Endothelial cell of umbilical vein (primary cell): ENCODE results near the gene TNFAIP8L1. TPM values are rescaled to one million over a fixed set of nuclear protein-coding genes. Genes with fewer than 3 reads are reported as not detected.

Source experiments
- BruUV-seq: library from RNA; stranded (reverse); fragments of 400-500 nt; replicated peaks from 2 replicates; lab custom pipeline; 2021; lab: Mats Ljungman, UMichigan
- CTCF ChIA-PET: fragments of 300-600, 350-600 bp; sonication (Branson Sonifier 250); formaldehyde crosslinking; loops from one replicate; lab custom pipeline; 2021; ENCODE audit warnings: antibody characterized with exemption, inconsistent platforms; lab: Charles Lee
- POLR2A ChIA-PET: fragments of 300-600, 350-600 bp; sonication (Branson Sonifier 250); formaldehyde crosslinking; loops from one replicate; lab custom pipeline; 2021; ENCODE audit warnings: antibody characterized with exemption, inconsistent platforms; lab: Charles Lee
- DNase-seq: peaks from one replicate; pipeline ENCODE4 v3.0.0-alpha.2; 2011; ENCODE audit warnings: low read depth, low spot score
- FAIRE-seq: peaks from 2 replicates; lab custom pipeline; 2011; peaks lifted over from hg19 to GRCh38; lab: Jason Lieb, UNC
- H2AFZ ChIP-seq: 2 replicates; pipeline ENCODE4 v1.6.0; 2012; ENCODE audit warnings: low read depth, low read length, control low read depth, inconsistent platforms
- H3K27ac ChIP-seq: 2 replicates; pipeline ENCODE4 v1.5.1; 2011; ENCODE audit warnings: low read depth, mild to moderate bottlenecking, control low read depth, low read length, moderate library complexity; ENCODE audit not compliant: insufficient read depth
- H3K27me3 ChIP-seq, 2 experiments: 2 replicates each; pipeline versions ENCODE4 v1.6.0 to v1.6.1; 2011; ENCODE audit warnings: low read length in 2 of 2, mixed read lengths in 1 of 2; ENCODE audit not compliant: control insufficient read depth in 2 of 2, insufficient read depth in 2 of 2
- H3K36me3 ChIP-seq, 2 experiments: 2 replicates in 1 of 2; 3 replicates in 1 of 2; pipeline ENCODE4 v1.5.1; 2011; ENCODE audit warnings: low read length in 2 of 2, mild to moderate bottlenecking in 1 of 2, moderate library complexity in 1 of 2; ENCODE audit not compliant: control insufficient read depth in 2 of 2, insufficient read depth in 2 of 2; ENCODE audit errors: extremely low read depth in 1 of 2
- H3K4me1 ChIP-seq: 3 replicates; pipeline ENCODE4 v1.5.1; 2011; ENCODE audit warnings: mild to moderate bottlenecking, low read length; ENCODE audit not compliant: control insufficient read depth, insufficient read depth; ENCODE audit errors: extremely low read depth
- H3K4me2 ChIP-seq: 2 replicates; pipeline ENCODE4 v1.6.1; 2011; ENCODE audit warnings: low read length, control low read depth, mixed read lengths; ENCODE audit not compliant: insufficient read depth
- H3K4me3 ChIP-seq, 3 experiments: fragments of 200-600 bp in 1 of 3; sonication (generic), shearing (Covaris generic) in 1 of 3; replicated peaks in 1 of 3; 2 replicates each; pipeline ENCODE4 v1.5.1; 2011 to 2016; ENCODE audit warnings: control low read depth in 3 of 3, low read length in 3 of 3, mild to moderate bottlenecking in 2 of 3, inconsistent platforms in 1 of 3, low read depth in 1 of 3, moderate library complexity in 1 of 3; ENCODE audit not compliant: insufficient read depth in 1 of 3
- H3K79me2 ChIP-seq: 2 replicates; pipeline ENCODE4 v1.6.0; 2012; ENCODE audit warnings: low read length, inconsistent platforms; ENCODE audit not compliant: control insufficient read depth, insufficient read depth
- H3K9ac ChIP-seq: replicated peaks from 2 replicates; pipeline ENCODE3; 2011; ENCODE audit warnings: low read length, control low read depth; ENCODE audit not compliant: insufficient read depth; ENCODE audit errors: extremely low read depth
- H3K9me1 ChIP-seq: replicated peaks from 3 replicates; pipeline ENCODE4 v1.6.0; 2011; ENCODE audit warnings: mild to moderate bottlenecking, low read length; ENCODE audit not compliant: control insufficient read depth, insufficient read depth; ENCODE audit errors: extremely low read depth
- H3K9me3 ChIP-seq: replicated peaks from 2 replicates; pipeline ENCODE4 v1.5.1; 2012; ENCODE audit warnings: low read length, inconsistent platforms; ENCODE audit not compliant: control insufficient read depth, insufficient read depth
- H4K20me1 ChIP-seq: replicated peaks from 2 replicates; pipeline ENCODE3; 2011; ENCODE audit warnings: mild to moderate bottlenecking, low read length; ENCODE audit not compliant: control insufficient read depth, insufficient read depth; ENCODE audit errors: extremely low read depth
- CTCF ChIP-seq, 2 donors: IDR thresholded peaks; 1 replicate in 1 of 2; 2 replicates in 1 of 2; pipeline ENCODE4 v1.5.1; 2011; ENCODE audit warnings: low read length in 2 of 2, mild to moderate bottlenecking in 2 of 2, moderate library complexity in 2 of 2, control low read depth in 1 of 2, inconsistent platforms in 1 of 2, low read depth in 1 of 2; ENCODE audit not compliant: insufficient read depth in 1 of 2; ENCODE audit errors: extremely low read depth in 1 of 2
- EZH2 ChIP-seq: IDR thresholded peaks from 2 replicates; pipeline ENCODE4 v1.6.1; 2012; ENCODE audit warnings: borderline replicate concordance, low read depth, mild to moderate bottlenecking, moderate library complexity, low read length, inconsistent platforms; ENCODE audit not compliant: severe bottlenecking
- FOS ChIP-seq: IDR thresholded peaks from 2 replicates; pipeline ENCODE4 v1.6.1; 2011; ENCODE audit warnings: mild to moderate bottlenecking, low read length, moderate library complexity, borderline replicate concordance; ENCODE audit not compliant: insufficient read depth
- GATA2 ChIP-seq: IDR thresholded peaks from 2 replicates; pipeline ENCODE4 v1.7.0; 2011; ENCODE audit warnings: low read depth, mild to moderate bottlenecking, moderate library complexity, mixed read lengths, low read length; ENCODE audit not compliant: insufficient read length, insufficient read depth
- JUN ChIP-seq: IDR thresholded peaks from 2 replicates; pipeline ENCODE4 v1.6.1; 2011; ENCODE audit warnings: borderline replicate concordance, low read depth; ENCODE audit not compliant: insufficient read length, insufficient read depth
- MAX ChIP-seq: IDR thresholded peaks from 2 replicates; pipeline ENCODE4 v1.6.1; 2011; ENCODE audit not compliant: insufficient read depth, insufficient read length
- MYC ChIP-seq: IDR thresholded peaks from one replicate; pipeline ENCODE4 v1.6.1; 2011; ENCODE audit warnings: mild to moderate bottlenecking, low read depth, low read length
- POLR2A ChIP-seq: IDR thresholded peaks from 2 replicates; pipeline ENCODE4 v1.6.1; 2012; ENCODE audit warnings: low read depth, mild to moderate bottlenecking, control low read depth, low read length
- POLR2AphosphoS5 ChIP-seq: IDR thresholded peaks from 2 replicates; pipeline ENCODE4 v1.6.1; 2012; ENCODE audit warnings: low read depth, mild to moderate bottlenecking, control low read depth, low read length, moderate library complexity; ENCODE audit not compliant: insufficient read depth
- dilution Hi-C: fragments of 300-500 bp; cut with MboI; formaldehyde crosslinking; loops from one replicate; pipeline ENCODE4 v1.15.0; 2019; ENCODE audit warnings: low sequenced_read_pairs; ENCODE audit not compliant: extremely low pct_ligation_motif_present
- intact Hi-C: fragments of 100-400 bp; cut with micrococcal nuclease; formaldehyde crosslinking; loops from one replicate; pipeline ENCODE4 v1.10.0; 2022
- polyA plus RNA-seq, 4 experiments: library from polyadenylated mRNA; depleted of rRNA in 3 of 4; stranded (reverse) in 3 of 4; unstranded in 1 of 4; fragments of >200 nt; gene quantifications; 2 replicates each; pipeline versions ENCODE4 v1.2.1 to v1.2.3, GENCODE V29; 2011 to 2012; ENCODE audit warnings: missing spikeins in 1 of 4
- total RNA-seq: library from RNA; stranded (reverse); gene quantifications from 2 replicates; pipeline ENCODE4 v1.2.3, GENCODE V29; 2021

The TNFAIP8L1 gene
- total and polyA plus RNA-seq, 2 donors (not counting 3 experiments of a cell fraction or from before 2014, with no cell fraction given), result 40.0 to 56.1 TPM

GRCh38 chr19:4604912-4605311 lies 34.4 kb upstream of the TNFAIP8L1 start:
- Histone ChIP-seq H3K4me1 (no peaks in the 10 kb centered on the region), H3K79me2 (no peaks in the 10 kb centered on the region), H2AFZ (no peak overlapping the region), H4K20me1 (no peaks in the 10 kb centered on the region), H3K27me3 (peaks cover 0 to 2% of the 10 kb centered on the region in 2 experiments), H3K4me3 (no peak overlapping the region), H3K36me3 (no peaks in the 10 kb centered on the region), H3K9ac (no peak overlapping the region), H3K27ac (no peak overlapping the region), H3K9me1 (no peaks in the 10 kb centered on the region), H3K4me2 (no peak overlapping the region), H3K9me3 (no peaks in the 10 kb centered on the region)
- ChIA-PET POLR2A (no interaction called here), CTCF (interaction anchor here (0.8 to 3.0 kb wide), 5 partner anchors 15 to 82 kb away, joined by 3 to 12 read pairs (median 4); no protein-coding TSS in a partner anchor)
- no TSS peak for BruUV-seq
- TF ChIP-seq JUN, result no peak
- no peak for TF ChIP-seq EZH2
- no peak for TF ChIP-seq MAX
- no peak for TF ChIP-seq GATA2
- no peak for TF ChIP-seq POLR2AphosphoS5
- no peak for TF ChIP-seq CTCF (IDR thresholded peaks at IDR 0.05; ENCODE audit: extremely low read depth in 1 of 2, insufficient read depth in 1 of 2, low read depth in 1 of 2, low read length in 2 of 2)
- no peak for TF ChIP-seq FOS
- TF ChIP-seq POLR2A, result no peak
- no peak for TF ChIP-seq MYC
- dilution Hi-C loops, result no loop called here
- intact Hi-C loops, result no loop called here
- FAIRE-seq (no peak), DNase-seq (no peak)
